ENCODE results near the gene IRF3.

IRF3 gene

DNA sequence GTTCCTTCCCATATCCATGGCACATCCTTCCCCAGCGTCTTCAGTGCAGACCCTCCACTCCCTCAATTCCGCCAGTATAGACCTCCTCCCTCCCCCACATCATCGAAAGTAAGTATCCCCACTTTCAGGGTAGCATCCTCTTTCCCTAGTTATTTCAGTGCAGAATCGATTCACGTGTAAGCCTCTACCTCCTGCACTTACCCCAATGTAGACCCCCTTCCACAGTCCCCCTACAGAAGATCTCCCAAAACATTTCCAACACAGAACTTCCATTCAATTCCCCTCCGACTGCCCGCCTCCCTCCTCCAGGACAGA is 664 bp downstream of the IRF3 start:
- DNase-seq: no peak

DNA sequence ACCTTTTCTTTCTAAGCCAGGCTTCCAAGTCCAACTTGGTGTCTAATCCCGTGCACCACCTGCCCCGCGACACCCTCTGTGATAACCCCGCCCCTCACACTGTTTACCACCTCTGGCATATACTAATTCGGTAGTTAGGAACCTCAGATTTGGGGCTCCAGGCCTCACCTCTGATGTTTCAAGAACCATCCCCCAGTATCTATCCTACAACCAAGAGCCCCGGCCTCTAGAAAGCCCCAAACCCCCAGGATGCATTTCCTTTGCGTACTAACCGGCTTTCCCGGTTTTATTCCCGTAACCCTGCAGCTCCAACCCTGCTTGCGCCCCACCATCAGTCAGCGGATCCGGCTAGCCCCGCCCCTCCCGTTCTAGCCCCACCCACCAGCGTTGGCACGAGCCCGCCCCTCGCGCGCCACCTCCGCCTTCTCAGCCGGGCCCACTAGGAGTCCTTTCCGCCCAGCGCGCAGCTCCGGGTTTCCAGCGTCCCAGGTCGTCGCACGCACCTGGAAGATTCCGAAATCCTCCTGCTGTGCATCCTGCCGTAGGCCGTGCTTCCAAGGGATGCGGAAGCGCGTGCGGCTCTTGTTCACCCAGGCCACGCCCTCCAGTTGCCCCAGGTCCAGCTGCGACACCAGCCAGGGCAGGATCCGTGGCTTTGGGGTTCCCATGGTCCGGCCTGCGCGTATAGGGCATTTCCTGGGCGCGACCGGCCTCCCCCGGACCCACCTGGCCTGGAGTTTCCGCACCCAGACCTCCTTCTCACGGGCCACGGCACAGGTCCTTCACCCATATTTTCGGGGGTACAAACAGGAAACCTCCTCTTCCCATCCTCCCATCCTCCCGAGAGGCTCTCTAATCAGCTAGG is 1.3 kb downstream of the IRF3 start:
- peak; percentile 35 to 74 for DNase-seq

DNA sequence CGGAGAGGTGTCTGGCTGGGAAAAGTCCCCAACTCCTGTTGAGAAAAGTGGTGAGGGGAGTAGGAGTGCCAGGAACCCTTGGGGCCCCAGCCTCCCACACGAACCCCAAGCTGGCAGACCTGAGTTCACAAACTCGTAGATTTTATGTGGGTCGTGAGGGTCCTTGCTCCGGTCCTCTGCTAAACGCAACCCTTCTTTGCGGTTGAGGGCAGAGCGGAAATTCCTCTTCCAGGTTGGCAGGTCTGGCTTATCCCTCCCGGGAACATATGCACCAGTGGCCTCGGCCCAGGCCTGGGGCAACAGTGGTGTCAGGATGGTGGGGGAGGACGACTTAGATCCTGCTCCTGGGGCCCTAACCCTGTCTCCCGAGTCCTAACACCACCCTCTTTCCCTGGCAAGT is 2.4 kb downstream of the IRF3 start:
- no peak for DNase-seq

DNA sequence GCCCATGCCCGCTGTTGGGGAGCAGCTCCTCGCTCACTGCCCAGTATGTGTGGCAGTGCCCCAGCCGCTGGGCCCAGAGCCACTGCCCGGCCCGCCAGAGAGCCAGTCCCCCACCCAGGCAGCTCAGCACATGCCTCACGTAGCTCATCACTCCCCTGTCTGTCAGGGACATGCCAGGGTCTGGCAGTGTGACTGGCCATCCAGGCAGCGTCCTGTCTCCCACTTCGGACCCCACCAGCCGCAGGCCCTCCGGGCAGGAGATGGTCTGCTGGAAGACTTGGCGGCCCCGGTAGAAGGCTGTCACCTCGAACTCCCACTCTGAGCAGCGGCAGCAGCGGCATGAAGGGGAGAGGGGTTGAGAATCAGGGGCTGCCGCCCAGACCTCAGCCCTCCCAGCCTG is 3.6 kb downstream of the IRF3 start:
- no peak for DNase-seq

GRCh38 chr19:49660338-49660961 is 5.2 kb downstream of the IRF3 start:
- no peak for DNase-seq

DNA sequence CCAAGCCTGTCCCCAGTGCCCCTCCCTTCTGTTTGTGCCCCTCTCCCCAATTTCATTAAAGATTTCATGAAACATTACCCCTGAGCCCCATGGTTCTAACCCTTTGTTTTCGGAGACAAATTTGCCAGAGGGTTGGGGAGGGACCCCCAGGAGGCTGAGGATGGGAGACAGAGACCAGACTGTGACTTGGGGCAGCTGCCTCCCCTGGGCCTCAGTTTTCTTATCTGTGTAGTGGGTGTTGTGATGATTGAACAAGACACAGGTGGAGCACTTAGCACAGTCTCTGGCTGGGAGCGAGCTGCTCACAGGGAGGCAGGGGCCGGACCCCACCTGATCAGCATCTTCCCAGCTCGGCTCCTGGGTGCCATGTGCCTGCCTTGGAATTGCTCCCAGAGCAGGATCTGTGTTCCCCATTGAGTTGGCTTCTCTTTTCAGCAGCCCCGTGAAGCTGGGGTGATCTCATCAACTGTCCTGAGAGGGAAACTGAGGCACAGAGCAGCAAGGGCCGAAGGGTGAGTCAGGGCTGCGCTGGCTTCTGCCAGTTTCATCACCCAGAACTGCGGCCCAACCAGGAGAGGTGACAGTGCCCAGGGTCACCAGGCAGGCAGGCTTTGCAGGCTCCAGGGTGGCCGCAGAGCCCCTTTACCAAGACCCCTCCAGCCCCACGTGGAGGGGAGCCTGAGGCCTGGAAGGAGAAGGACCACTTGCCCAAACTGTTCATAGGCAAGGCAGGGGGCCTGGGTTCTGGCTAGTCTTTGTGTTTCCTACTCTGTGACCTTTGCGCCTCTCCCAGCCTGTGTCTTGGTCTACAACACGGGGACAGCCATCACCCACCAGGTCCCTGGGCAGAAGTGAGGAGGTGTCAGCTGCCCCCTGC is 6.9 kb downstream of the IRF3 start:
- no peak for DNase-seq

DNA sequence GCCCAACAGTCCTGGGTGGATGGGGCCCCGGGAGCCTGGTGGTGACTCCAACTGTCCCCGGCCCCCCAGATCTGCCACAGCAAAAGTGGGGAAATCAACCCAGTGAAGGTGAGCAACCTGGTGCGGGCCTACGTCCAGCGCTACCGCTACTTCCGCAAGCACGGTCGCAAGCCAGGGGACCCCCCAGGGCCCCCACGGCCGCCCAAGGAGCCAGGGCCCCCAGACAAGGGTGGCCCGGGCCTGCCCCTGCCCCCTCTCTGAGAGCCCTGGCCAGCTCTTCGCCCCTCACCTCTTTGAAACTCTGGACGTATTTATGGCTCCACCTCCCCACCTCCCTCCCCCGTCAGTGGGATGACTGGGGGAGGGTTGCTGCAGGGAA is 7.5 kb downstream of the IRF3 start:
- no peak for DNase-seq

- no peak for DNase-seq
Observed at GRCh38 chr19:49657493-49658138, 8.0 kb downstream of the IRF3 start.

GRCh38 chr19:49656456-49657109 is 9.1 kb downstream of the IRF3 start:
- no peak for DNase-seq

DNA sequence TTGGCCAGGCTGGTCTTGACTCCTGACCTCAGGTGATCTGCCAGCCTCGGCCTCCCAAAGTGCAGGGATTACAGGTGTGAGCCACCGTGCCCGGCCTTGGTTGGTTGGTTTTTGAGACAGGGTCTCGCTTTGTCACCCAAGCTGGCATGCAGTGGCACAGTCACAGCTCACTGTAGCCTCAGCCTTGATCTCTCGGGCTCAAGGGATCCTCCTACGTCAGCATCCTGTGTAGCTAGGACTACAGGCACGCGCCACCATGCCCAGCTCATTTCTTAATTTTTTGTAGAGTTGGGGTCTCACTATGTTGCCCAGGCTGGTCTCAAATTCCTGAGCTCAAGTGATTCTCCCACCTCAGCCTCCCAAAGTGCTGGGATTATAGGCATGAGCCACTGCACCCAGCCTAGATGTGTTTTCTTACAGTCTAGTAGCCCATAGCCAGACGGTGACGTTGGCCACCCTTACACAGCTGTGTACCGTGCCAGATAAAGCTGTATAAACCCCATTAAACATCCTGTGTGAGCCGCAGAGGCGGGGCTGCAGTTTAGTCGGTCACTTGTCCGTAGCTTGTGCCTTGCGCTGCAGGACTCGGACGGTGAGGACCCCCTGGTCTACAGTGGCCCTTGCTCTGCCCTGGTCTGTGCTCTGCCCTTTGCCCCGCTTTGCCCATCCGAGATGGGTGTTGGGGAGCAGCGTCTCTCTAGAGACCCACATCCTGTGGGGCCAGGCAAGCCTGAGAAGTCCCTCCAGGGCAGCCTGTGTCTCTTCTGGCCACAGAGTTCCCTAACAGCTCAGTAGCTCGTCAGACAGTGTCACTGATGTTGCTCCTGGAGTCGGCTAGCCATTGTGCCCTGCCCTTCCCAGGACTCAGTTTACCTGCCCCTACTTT is 9.8 kb downstream of the IRF3 start:
- no peak for DNase-seq

GRCh38 chr19:49654581-49654980 is 11.1 kb downstream of the IRF3 start:
- DNase-seq: no peak

GRCh38 chr19:49653466-49653806 is 12.2 kb downstream of the IRF3 start:
- no peak for DNase-seq

DNA sequence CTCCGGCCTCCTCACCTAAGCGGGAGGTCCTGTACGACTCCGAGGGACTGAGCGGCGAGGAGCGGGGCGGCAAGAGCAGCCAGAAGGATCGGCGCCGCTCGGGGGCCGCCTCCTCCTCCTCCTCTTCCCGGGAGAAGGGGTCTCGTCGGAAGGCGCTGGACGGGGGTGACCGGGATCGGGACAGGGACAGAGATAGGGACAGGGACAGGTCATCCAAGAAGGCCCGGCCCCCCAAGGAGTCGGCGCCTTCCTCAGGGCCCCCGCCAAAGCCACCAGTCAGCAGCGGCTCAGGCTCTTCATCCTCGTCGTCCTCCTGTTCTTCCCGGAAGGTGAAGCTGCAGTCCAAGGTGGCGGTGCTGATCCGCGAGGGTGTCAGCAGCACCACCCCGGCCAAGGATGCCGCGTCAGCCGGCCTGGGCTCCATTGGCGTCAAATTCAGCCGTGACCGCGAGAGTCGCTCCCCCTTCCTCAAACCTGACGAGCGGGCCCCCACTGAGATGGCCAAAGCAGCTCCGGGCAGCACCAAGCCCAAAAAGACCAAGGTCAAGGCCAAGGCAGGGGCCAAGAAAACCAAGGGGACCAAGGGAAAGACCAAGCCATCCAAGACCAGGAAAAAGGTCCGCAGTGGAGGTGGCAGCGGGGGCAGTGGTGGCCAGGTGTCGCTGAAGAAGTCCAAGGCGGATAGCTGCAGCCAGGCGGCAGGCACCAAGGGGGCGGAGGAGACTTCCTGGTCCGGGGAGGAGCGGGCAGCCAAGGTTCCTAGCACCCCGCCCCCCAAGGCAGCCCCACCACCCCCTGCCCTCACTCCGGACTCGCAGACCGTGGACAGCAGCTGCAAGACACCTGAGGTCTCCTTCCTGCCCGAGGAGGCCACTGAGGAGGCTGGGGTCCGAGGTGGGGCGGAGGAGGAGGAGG is 12.8 kb downstream of the IRF3 start:
- DNase-seq: no peak

DNA sequence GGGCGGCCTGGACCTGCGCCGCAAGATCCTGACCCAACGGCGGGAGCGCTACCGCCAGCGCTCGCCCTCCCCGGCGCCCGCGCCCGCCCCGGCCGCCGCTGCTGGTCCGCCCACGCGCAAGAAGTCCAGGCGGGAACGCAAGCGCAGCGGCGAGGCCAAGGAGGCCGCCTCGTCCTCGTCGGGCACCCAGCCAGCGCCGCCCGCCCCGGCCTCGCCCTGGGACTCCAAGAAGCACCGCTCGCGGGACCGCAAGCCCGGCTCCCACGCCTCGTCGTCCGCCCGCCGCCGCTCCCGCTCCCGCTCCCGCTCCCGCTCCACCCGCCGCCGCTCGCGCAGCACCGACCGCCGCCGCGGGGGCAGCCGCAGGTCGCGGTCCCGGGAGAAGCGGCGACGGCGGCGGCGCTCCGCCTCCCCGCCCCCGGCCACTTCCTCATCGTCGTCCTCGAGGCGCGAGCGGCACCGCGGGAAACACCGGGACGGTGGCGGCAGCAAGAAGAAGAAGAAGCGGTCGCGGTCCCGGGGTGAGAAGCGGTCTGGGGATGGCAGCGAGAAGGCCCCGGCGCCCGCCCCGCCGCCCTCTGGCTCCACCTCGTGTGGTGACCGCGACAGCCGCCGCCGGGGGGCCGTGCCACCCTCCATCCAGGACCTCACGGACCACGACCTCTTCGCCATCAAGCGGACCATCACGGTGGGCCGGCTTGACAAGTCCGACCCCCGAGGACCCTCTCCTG is 13.7 kb downstream of the IRF3 start:
- no peak for DNase-seq

GRCh38 chr19:49651029-49651819 is 14.4 kb downstream of the IRF3 start:
- DNase-seq: no peak

DNA sequence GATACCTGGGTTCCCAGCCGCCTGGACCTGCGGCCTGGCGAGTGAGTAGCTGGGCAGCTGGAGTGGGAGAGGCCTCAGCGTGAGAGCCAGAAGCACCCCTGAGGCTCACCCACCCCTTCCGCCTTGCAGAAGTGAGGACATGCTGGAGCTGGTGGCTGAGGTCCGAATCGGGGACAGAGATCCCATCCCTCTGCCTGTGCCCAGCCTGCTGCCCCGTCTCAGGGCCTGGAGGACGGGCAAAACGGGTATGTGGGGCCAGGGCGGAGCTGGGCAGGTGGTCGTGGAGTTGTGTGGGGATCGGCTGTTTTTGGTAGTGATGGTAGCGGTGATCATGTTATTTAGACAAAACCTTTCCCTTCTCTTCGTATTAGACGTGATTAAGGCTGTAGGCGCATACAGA is 19.1 kb downstream of the IRF3 start:
- DNase-seq: no peak

DNA sequence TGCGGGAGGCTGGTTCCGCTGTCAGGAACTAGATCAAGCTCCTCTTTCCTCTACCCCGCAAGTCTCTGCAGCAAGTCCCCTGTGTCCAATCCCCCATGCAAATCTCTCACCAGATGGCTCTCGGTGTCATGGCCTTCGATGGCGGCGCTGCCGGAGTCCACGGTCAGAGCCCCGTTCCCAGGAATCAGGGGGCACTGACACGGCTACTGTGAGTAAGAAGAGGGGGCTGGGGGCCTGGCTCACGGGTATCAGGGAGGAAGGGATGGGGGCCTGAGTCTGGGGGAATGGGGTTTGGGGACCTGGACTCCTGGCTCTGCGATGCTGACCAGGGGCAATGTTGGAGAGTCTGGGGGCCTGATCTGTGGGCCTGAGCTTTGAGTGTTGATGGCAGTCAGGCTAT is 19.7 kb downstream of the IRF3 start:
- DNase-seq: no peak

DNA sequence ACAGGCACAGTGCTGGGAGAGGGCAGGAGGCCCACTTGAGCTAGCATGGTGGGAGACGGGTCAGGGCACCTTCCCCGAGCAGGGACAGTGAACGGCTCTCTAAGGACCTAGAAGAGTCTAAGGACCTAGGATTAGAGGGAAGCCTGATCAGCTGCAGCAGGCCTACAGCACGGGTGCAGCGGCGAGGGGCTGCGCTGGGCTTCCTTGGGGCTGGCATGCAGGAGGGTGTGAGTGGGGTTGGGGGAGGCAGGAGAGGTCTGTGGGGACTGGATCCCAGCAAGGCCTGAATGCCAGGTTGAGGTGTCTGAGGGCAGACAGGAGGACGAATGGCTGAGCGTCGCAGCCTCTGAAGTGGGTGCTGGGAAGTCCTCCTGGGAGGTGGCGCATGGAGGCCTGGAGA is 20.1 kb downstream of the IRF3 start:
- DNase-seq: no peak

- no peak for DNase-seq
Observed at GRCh38 chr19:49643466-49643865, 22.2 kb downstream of the IRF3 start.
